ENCODE measurements around the gene VGLL4. TPM values are rescaled to one million over a fixed set of nuclear protein-coding genes. Genes with fewer than 3 reads are reported as not detected.

VGLL4 gene
- polyA plus RNA-seq, 2 of the 4 experiments (the other 2 are of a cell fraction) = 24.7 to 28.1 TPM

GRCh38 chr3:11610044-11610671 lies 33.6 kb downstream of the VGLL4 start:
- TF ChIP-seq, protein P1, sequence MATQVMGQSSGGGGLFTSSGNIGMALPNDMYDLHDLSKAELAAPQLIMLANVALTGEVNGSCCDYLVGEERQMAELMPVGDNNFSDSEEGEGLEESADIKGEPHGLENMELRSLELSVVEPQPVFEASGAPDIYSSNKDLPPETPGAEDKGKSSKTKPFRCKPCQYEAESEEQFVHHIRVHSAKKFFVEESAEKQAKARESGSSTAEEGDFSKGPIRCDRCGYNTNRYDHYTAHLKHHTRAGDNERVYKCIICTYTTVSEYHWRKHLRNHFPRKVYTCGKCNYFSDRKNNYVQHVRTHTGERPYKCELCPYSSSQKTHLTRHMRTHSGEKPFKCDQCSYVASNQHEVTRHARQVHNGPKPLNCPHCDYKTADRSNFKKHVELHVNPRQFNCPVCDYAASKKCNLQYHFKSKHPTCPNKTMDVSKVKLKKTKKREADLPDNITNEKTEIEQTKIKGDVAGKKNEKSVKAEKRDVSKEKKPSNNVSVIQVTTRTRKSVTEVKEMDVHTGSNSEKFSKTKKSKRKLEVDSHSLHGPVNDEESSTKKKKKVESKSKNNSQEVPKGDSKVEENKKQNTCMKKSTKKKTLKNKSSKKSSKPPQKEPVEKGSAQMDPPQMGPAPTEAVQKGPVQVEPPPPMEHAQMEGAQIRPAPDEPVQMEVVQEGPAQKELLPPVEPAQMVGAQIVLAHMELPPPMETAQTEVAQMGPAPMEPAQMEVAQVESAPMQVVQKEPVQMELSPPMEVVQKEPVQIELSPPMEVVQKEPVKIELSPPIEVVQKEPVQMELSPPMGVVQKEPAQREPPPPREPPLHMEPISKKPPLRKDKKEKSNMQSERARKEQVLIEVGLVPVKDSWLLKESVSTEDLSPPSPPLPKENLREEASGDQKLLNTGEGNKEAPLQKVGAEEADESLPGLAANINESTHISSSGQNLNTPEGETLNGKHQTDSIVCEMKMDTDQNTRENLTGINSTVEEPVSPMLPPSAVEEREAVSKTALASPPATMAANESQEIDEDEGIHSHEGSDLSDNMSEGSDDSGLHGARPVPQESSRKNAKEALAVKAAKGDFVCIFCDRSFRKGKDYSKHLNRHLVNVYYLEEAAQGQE (IDR thresholded peaks at IDR 0.05) = no peak
- no peak for TF ChIP-seq CEBPB (IDR thresholded peaks at IDR 0.05)
- TF ChIP-seq CBX8 (IDR thresholded peaks at IDR 0.05) = no peak
- TF ChIP-seq CBX2 (IDR thresholded peaks at IDR 0.05; ENCODE audit: borderline replicate concordance, low read depth) = no peak
- TF ChIP-seq MAX (IDR thresholded peaks at IDR 0.05) = no peak
- no peak for TF ChIP-seq USF2 (IDR thresholded peaks at IDR 0.05)
- TF ChIP-seq E2F6 (IDR thresholded peaks at IDR 0.05; ENCODE audit: borderline replicate concordance, low read depth) = no peak
- no peak for TF ChIP-seq MAZ (IDR thresholded peaks at IDR 0.05; ENCODE audit: borderline replicate concordance, low read depth, low read length)
- no peak for TF ChIP-seq EHF (CRISPR knock-in tag; IDR thresholded peaks at IDR 0.05)
- TF ChIP-seq TP53 (CRISPR knock-in tag; IDR thresholded peaks at IDR 0.05) = no peak
- no peak for TF ChIP-seq GATA3 (IDR thresholded peaks at IDR 0.05; ENCODE audit: borderline replicate concordance)
- TF ChIP-seq ZNF302 (CRISPR knock-in tag; IDR thresholded peaks at IDR 0.05) = no peak
- TF ChIP-seq TFCP2L1 (CRISPR knock-in tag; IDR thresholded peaks at IDR 0.05) = no peak
- no peak for TF ChIP-seq POLR2A (IDR thresholded peaks at IDR 0.05; ENCODE audit: low read length)
- no peak for TF ChIP-seq FOXS1 (CRISPR knock-in tag; IDR thresholded peaks at IDR 0.05)
- TF ChIP-seq EP300 (IDR thresholded peaks at IDR 0.05) = no peak
- no peak for TF ChIP-seq CHD4 (IDR thresholded peaks at IDR 0.05; ENCODE audit: borderline replicate concordance)
- ChIA-PET CTCF (interaction anchor here (1.2 to 1.3 kb wide), 2 partner anchors 41 to 232 kb away, joined by 3 to 5 read pairs; no protein-coding TSS in a partner anchor), POLR2A (no interaction called here)
- Histone ChIP-seq H3K9me3 (no peaks in the 10 kb centered on the region), H3K27ac (no peak overlapping the region), H3K4me1 (no peaks in the 10 kb centered on the region), H3K4me2 (no peak overlapping the region), H3K4me3 (no peak overlapping the region)
- FAIRE-seq (no peak), DNase-seq (ENCODE audit: low read depth in 1 of 2, low spot score in 1 of 2) (no peak), ATAC-seq (no peak; a peak in 1 of 6 replicates)
- 87% methylated on average over 21 of the region's 23 CpGs for WGBS (ENCODE audit: missing lambda C conversion rate)

GRCh38 chr3:11609481-11609880 lies 34.2 kb downstream of the VGLL4 start:
- ChIA-PET POLR2A (interaction anchor here (0.6 kb wide), 1 partner anchor 10 kb away, joined by 3 read pairs; no protein-coding TSS in a partner anchor), CTCF (interaction anchor here (0.7 to 1.3 kb wide), 2 partner anchors 8 to 42 kb away, joined by 3 read pairs; no protein-coding TSS in a partner anchor)
- Histone ChIP-seq H3K4me2 (no peak overlapping the region), H3K4me1 (peaks cover 3% of the 10 kb centered on the region; the same call in 1 of the 3 replicates), H3K4me3 (no peak overlapping the region), H3K27ac (no peak overlapping the region), H3K9me3 (no peaks in the 10 kb centered on the region)
- TF ChIP-seq ESRRA (IDR thresholded peaks at IDR 0.05; ENCODE audit: borderline replicate concordance, low read length) = no peak
- TF ChIP-seq JUNB (IDR thresholded peaks at IDR 0.05) = no peak
- TF ChIP-seq ZC3H11A (IDR thresholded peaks at IDR 0.05) = no peak
- TF ChIP-seq RFX5 (IDR thresholded peaks at IDR 0.05) = no peak
- TF ChIP-seq SREBF2 (IDR thresholded peaks at IDR 0.05) = no peak
- TF ChIP-seq ELK1 (IDR thresholded peaks at IDR 0.05; ENCODE audit: low read depth, low read length) = no peak
- TF ChIP-seq EHF (CRISPR knock-in tag; IDR thresholded peaks at IDR 0.05) = no peak
- TF ChIP-seq NPAS2 (CRISPR knock-in tag; IDR thresholded peaks at IDR 0.05; ENCODE audit: borderline replicate concordance) = no peak
- TF ChIP-seq HOXB5 (CRISPR knock-in tag; IDR thresholded peaks at IDR 0.05) = no peak
- no peak for TF ChIP-seq NFE2L2 (conservative IDR thresholded peaks at IDR 0.05; ENCODE audit: low read length)
- TF ChIP-seq TP53 (CRISPR knock-in tag; IDR thresholded peaks at IDR 0.05) = no peak
- no peak for TF ChIP-seq SMC3 (IDR thresholded peaks at IDR 0.05)
- TF ChIP-seq, protein P2, sequence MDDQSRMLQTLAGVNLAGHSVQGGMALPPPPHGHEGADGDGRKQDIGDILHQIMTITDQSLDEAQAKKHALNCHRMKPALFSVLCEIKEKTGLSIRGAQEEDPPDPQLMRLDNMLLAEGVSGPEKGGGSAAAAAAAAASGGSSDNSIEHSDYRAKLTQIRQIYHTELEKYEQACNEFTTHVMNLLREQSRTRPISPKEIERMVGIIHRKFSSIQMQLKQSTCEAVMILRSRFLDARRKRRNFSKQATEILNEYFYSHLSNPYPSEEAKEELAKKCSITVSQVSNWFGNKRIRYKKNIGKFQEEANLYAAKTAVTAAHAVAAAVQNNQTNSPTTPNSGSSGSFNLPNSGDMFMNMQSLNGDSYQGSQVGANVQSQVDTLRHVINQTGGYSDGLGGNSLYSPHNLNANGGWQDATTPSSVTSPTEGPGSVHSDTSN (IDR thresholded peaks at IDR 0.05) = no peak
- TF ChIP-seq MYC (IDR thresholded peaks at IDR 0.05; ENCODE audit: borderline replicate concordance, low read length) = no peak
- no peak for ATAC-seq
- FAIRE-seq = no peak
- 95% methylated on average over 9 of the region's 9 CpGs for WGBS (ENCODE audit: missing lambda C conversion rate)
- no peak for DNase-seq (ENCODE audit: low read depth in 1 of 2, low spot score in 1 of 2)

All from A549 (cell line).